GM18861 (cell line): ENCODE measurements around the gene ZNF296.

ENCODE experiments used
- ATAC-seq: cut with Tn5 transposase; IDR thresholded peaks from one replicate; pipeline ENCODE4 v1.9.1; 2021; ENCODE audit not compliant: unreplicated experiment

The ZNF296 gene

DNA sequence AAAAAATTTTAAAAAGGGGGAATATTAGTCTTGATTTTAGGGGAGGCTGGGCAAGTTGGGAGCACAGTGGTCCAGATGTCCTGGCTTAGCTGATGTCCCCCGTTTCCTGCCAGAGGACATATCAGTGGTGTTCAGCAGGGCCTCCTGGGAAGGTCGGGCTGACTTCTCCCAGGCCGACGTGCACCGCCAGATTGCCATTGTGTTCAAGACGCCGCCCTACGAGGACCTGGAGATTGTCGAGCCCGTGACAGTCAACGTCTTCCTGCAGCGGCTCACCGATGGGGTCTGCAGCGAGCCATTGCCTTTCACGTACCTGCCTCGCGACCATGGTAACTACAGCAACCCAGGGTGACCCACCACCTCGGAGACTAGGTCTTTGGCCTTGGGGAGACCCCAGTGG lies 43.9 kb downstream of the ZNF296 start:
- ATAC-seq, result no peak

DNA sequence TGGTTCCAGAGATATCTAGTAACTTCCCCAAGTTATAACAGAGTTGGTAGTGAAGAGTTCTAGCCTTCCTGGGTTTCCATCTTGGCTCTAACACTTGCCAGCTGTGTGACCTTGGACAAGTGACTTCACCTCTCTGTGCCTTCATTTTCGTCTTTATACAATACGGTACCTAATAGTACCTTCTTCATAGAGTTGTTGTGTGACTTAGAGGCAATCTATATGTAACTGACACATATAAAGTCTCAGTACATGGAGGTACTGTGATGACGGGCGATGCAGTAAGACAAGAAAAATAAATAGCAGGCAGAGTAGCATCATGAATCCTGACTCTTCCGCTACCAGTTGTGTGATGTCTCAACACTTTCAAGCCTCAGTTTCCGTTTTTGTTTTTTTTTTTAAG lies 45.5 kb downstream of the ZNF296 start:
- ATAC-seq, result no peak

DNA sequence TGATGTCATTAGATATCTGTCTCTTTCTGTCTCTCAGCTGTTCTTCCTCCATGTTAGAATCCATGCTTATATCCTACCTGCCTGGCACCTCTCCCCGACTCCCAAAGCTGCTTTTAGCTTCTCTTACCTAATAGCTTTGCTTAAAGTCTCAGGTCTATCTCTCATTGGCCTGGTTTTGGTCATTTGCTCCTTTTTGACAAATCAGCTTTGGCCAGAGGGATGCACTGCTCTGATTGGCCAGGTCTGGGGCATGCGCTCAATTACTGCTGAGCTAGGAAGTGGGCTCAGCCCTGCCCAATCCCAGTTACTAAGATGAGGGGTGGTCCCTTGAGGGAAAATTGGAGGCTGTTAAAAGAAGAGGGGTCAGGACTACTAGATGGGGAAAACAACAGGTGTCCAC lies 48.9 kb downstream of the ZNF296 start:
- no peak for ATAC-seq

DNA sequence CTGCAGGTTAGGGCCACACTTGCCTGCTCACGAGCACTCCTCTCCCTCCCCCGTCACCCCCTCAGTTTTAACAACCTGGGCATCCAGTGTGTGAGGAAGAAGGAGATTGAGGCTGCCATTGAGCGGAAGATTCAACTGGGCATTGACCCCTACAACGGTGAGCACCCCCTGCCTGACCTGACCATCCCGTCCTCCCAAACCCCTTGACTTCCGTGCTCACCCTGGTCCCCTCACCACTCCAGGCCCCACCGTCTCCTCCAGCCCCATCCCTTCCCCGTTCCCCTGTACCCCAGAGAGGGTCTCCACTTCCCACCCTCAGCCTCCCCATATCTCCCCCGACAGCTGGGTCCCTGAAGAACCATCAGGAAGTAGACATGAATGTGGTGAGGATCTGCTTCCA lies 51.0 kb downstream of the ZNF296 start:
- no peak for ATAC-seq

DNA sequence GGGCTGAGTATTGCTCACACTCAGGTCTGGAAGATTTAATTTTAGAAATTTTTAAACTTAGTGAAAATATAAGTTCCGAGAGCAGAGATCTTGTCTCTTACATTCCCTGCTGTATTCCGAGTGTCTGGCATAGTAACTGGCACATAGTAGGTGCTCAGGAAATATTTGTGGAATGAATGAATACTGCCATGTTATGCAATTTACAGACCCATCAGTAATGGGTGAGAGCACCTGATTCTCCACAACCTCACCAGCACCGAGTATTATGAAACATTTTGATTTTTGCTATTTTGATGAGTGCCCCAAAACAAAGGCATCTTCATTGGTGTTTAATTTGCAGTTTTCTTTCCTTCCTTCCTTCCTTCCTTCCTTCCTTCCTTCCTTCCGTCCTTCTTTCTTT lies 53.2 kb downstream of the ZNF296 start:
- no peak for ATAC-seq

DNA sequence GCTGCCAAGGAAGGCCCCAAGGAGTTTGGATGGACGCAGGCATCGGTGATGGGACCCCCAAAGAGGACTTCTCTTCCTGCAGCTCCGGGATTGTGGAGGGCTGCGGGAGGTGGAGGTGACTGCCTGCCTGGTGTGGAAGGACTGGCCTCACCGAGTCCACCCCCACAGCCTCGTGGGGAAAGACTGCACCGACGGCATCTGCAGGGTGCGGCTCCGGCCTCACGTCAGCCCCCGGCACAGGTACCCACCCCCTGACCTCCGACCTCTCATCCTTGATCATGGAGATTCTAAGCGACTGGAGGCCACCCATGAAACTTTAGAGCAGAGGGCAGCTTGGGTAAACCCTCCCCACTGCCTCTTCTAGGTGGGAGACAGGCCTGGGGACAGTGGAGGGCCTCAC lies 54.3 kb downstream of the ZNF296 start:
- no peak for ATAC-seq
